NB4 (cell line): ENCODE results near the gene ACBD6.

Experiments used
- POLR2A ChIP-seq: IDR thresholded peaks from 2 replicates; pipeline ENCODE4 v1.6.1; 2011; ENCODE audit warnings: mild to moderate bottlenecking; ENCODE audit not compliant: insufficient read length; ENCODE audit errors: extremely low read depth
- TF ChIP-seq, protein P1 (sequence below): IDR thresholded peaks from one replicate; pipeline ENCODE4 v1.5.1; 2012; ENCODE audit warnings: low read depth, low read length
- TF ChIP-seq, protein P2 (sequence below): IDR thresholded peaks from 2 replicates; pipeline ENCODE4 v1.6.1; 2011; ENCODE audit warnings: low read depth, low read length

DNA sequence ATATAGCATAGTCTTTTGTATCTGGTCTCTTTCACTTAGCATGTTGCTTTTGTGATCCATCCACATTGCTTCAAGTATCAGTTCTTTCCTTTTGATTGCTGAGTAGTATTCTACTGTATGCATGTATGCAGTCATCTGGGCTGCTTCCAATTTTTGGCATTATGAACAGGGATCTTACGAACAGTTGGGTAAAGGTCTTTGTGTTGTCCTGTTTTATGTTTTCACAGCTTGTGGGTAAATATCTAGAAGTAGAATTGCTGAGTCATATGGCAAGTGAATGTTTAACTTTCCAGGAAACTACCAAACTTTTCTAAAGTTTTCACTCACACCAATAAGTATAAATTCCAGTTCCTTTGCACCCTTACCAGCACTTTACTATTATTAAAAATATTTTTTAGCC, 211.4 kb downstream of the ACBD6 start:
- TF ChIP-seq, protein P1, sequence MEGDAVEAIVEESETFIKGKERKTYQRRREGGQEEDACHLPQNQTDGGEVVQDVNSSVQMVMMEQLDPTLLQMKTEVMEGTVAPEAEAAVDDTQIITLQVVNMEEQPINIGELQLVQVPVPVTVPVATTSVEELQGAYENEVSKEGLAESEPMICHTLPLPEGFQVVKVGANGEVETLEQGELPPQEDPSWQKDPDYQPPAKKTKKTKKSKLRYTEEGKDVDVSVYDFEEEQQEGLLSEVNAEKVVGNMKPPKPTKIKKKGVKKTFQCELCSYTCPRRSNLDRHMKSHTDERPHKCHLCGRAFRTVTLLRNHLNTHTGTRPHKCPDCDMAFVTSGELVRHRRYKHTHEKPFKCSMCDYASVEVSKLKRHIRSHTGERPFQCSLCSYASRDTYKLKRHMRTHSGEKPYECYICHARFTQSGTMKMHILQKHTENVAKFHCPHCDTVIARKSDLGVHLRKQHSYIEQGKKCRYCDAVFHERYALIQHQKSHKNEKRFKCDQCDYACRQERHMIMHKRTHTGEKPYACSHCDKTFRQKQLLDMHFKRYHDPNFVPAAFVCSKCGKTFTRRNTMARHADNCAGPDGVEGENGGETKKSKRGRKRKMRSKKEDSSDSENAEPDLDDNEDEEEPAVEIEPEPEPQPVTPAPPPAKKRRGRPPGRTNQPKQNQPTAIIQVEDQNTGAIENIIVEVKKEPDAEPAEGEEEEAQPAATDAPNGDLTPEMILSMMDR, result no peak
- TF ChIP-seq, protein P2, sequence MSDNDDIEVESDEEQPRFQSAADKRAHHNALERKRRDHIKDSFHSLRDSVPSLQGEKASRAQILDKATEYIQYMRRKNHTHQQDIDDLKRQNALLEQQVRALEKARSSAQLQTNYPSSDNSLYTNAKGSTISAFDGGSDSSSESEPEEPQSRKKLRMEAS, result no peak
- TF ChIP-seq POLR2A, result no peak
